Measurements from ENCODE around the gene RTN4RL1.

The RTN4RL1 gene

GRCh38 chr17:1972487-1973160 is 52.5 kb downstream of the RTN4RL1 start:
- TF ChIP-seq, protein P1, sequence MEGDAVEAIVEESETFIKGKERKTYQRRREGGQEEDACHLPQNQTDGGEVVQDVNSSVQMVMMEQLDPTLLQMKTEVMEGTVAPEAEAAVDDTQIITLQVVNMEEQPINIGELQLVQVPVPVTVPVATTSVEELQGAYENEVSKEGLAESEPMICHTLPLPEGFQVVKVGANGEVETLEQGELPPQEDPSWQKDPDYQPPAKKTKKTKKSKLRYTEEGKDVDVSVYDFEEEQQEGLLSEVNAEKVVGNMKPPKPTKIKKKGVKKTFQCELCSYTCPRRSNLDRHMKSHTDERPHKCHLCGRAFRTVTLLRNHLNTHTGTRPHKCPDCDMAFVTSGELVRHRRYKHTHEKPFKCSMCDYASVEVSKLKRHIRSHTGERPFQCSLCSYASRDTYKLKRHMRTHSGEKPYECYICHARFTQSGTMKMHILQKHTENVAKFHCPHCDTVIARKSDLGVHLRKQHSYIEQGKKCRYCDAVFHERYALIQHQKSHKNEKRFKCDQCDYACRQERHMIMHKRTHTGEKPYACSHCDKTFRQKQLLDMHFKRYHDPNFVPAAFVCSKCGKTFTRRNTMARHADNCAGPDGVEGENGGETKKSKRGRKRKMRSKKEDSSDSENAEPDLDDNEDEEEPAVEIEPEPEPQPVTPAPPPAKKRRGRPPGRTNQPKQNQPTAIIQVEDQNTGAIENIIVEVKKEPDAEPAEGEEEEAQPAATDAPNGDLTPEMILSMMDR (IDR thresholded peaks at IDR 0.05; ENCODE audit: borderline replicate concordance, control extremely low read depth, extremely low read depth, insufficient read depth, missing control alignments) = no peak
- DNase-seq (ENCODE audit: low spot score) = no peak
- in situ Hi-C loops (cut with MboI; ENCODE audit: low sequenced_read_pairs, unreplicated experiment) = no loop called here

GRCh38 chr17:1970843-1971384 is 54.2 kb downstream of the RTN4RL1 start:
- no peak for DNase-seq (ENCODE audit: low spot score)
- in situ Hi-C loops (cut with MboI; ENCODE audit: low sequenced_read_pairs, unreplicated experiment) = no loop called here
- TF ChIP-seq, protein P1 (IDR thresholded peaks at IDR 0.05; ENCODE audit: borderline replicate concordance, control extremely low read depth, extremely low read depth, insufficient read depth, missing control alignments) = no peak

- TF ChIP-seq, protein P1 (IDR thresholded peaks at IDR 0.05; ENCODE audit: borderline replicate concordance, control extremely low read depth, extremely low read depth, insufficient read depth, missing control alignments) = no peak
- in situ Hi-C loops (cut with MboI; ENCODE audit: low sequenced_read_pairs, unreplicated experiment) = no loop called here
- no peak for DNase-seq (ENCODE audit: low spot score)
These were observed 55.4 kb downstream of the RTN4RL1 start for GRCh38 chr17:1969712-1970111.

GRCh38 chr17:1967213-1967612 is 57.9 kb downstream of the RTN4RL1 start:
- in situ Hi-C loops (cut with MboI; ENCODE audit: low sequenced_read_pairs, unreplicated experiment) = no loop called here
- DNase-seq (ENCODE audit: low spot score) = no peak
- TF ChIP-seq, protein P1 (IDR thresholded peaks at IDR 0.05; ENCODE audit: borderline replicate concordance, control extremely low read depth, extremely low read depth, insufficient read depth, missing control alignments) = no peak

GRCh38 chr17:1966274-1967086 is 58.7 kb downstream of the RTN4RL1 start:
- TF ChIP-seq, protein P1 (IDR thresholded peaks at IDR 0.05; ENCODE audit: borderline replicate concordance, control extremely low read depth, extremely low read depth, insufficient read depth, missing control alignments) = no peak
- in situ Hi-C loops (cut with MboI; ENCODE audit: low sequenced_read_pairs, unreplicated experiment) = no loop called here
- DNase-seq (ENCODE audit: low spot score) = no peak

DNA sequence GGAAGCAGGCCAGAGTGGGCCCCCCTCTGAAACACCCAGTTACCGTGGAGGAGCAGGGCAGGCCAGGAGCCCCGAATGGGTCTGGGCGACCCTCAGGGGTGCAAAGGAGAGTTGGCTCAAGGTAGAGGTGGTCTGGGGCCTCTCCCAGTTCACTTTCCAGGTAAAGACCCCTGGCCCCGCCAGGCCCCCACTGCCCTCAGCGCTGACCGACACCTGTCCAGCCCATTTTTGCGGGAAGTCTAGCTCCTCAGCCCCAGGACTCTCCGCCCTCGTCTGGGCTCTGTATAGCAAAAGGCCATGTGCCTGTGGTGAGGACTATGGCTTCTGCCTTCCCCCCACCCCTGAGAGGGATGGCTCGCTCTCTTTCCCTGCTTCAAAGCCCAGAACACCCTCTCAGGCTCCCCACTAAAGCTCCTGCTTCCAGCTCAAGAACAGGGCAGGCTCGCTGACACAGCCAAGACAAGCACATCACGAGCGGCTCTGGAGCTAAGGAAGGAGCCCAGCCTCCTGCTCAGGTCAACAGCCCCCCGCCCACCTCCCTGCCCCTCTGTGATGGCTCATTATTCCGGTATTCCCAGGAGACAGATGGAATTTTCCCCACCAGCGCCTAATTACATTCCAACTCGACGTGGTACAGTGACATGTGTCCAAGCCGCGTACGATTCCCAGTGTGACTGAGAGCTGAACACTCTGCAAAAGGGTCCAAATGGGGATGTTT is 59.4 kb downstream of the RTN4RL1 start:
- DNase-seq (ENCODE audit: low spot score) = no peak

More for the DNA sequence above, 59.4 kb downstream of the RTN4RL1 start:
- TF ChIP-seq, protein P1 (IDR thresholded peaks at IDR 0.05; ENCODE audit: borderline replicate concordance, control extremely low read depth, extremely low read depth, insufficient read depth, missing control alignments) = no peak
- in situ Hi-C loops (cut with MboI; ENCODE audit: low sequenced_read_pairs, unreplicated experiment) = no loop called here

Measured in GM13976 (cell line).